ENCODE results near the gene LRRC7. TPM values are rescaled to one million over a fixed set of nuclear protein-coding genes. Genes with fewer than 3 reads are reported as not detected.

Gene LRRC7
- total RNA-seq, 1 donor from 2014 or later, result not detected

GRCh38 chr1:69585666-69586065 is 17.9 kb downstream of the LRRC7 start:
- H3K4me3 ChIP-seq (ENCODE audit: low read depth, low read length), result no peak overlapping the region
- no peak for DNase-seq (ENCODE audit: low read depth)
- no peak for TF ChIP-seq CTCF (conservative IDR thresholded peaks at IDR 0.05; ENCODE audit: low read depth, low read length)

- no peak for DNase-seq (ENCODE audit: low read depth)
- TF ChIP-seq CTCF (conservative IDR thresholded peaks at IDR 0.05; ENCODE audit: low read depth, low read length), result no peak
- H3K4me3 ChIP-seq (ENCODE audit: low read depth, low read length), result no peak overlapping the region
Measured at GRCh38 chr1:69587391-69587790, 19.7 kb downstream of the LRRC7 start.

- no peak for DNase-seq (ENCODE audit: low read depth)
- TF ChIP-seq CTCF (conservative IDR thresholded peaks at IDR 0.05; ENCODE audit: low read depth, low read length), result no peak
- no peak overlapping the region for H3K4me3 ChIP-seq (ENCODE audit: low read depth, low read length)
Measured at GRCh38 chr1:69589799-69590198, 22.1 kb downstream of the LRRC7 start.

- no peak for DNase-seq (ENCODE audit: low read depth)
- TF ChIP-seq CTCF (conservative IDR thresholded peaks at IDR 0.05; ENCODE audit: low read depth, low read length), result no peak
Measured at GRCh38 chr1:69592341-69592740, 24.6 kb downstream of the LRRC7 start.

GRCh38 chr1:69595486-69595885 is 27.8 kb downstream of the LRRC7 start:
- H3K4me3 ChIP-seq (ENCODE audit: low read depth, low read length), result no peak overlapping the region
- DNase-seq (ENCODE audit: low read depth), result peak; percentile 25
- TF ChIP-seq CTCF (conservative IDR thresholded peaks at IDR 0.05; ENCODE audit: low read depth, low read length), result no peak

More at GRCh38 chr1:69592341-69592740, 24.6 kb downstream of the LRRC7 start:
- no peak overlapping the region for H3K4me3 ChIP-seq (ENCODE audit: low read depth, low read length)

GRCh38 chr1:69611316-69611715 is 43.6 kb downstream of the LRRC7 start:
- no peak for DNase-seq (ENCODE audit: low read depth)
- H3K4me3 ChIP-seq (ENCODE audit: low read depth, low read length), result no peak overlapping the region
- TF ChIP-seq CTCF (conservative IDR thresholded peaks at IDR 0.05; ENCODE audit: low read depth, low read length), result no peak

- DNase-seq (ENCODE audit: low read depth), result no peak
- TF ChIP-seq CTCF (conservative IDR thresholded peaks at IDR 0.05; ENCODE audit: low read depth, low read length), result no peak
- H3K4me3 ChIP-seq (ENCODE audit: low read depth, low read length), result no peak overlapping the region
Measured at GRCh38 chr1:69613414-69613813, 45.7 kb downstream of the LRRC7 start.
